ENCODE measurements around the gene TAGLN. TPM values are rescaled to one million over a fixed set of nuclear protein-coding genes. Genes with fewer than 3 reads are reported as not detected.
A peak's percentile ranks its signal among the peaks of the same experiment; 100 is the strongest.
"Not testable (repeated sequence)": the region's sequence is repeated elsewhere in the genome, so short reads cannot be mapped to it uniquely, and the experiment has no call there.

TAGLN gene
- total RNA-seq, 1 donor from 2014 or later: 122 TPM

DNA sequence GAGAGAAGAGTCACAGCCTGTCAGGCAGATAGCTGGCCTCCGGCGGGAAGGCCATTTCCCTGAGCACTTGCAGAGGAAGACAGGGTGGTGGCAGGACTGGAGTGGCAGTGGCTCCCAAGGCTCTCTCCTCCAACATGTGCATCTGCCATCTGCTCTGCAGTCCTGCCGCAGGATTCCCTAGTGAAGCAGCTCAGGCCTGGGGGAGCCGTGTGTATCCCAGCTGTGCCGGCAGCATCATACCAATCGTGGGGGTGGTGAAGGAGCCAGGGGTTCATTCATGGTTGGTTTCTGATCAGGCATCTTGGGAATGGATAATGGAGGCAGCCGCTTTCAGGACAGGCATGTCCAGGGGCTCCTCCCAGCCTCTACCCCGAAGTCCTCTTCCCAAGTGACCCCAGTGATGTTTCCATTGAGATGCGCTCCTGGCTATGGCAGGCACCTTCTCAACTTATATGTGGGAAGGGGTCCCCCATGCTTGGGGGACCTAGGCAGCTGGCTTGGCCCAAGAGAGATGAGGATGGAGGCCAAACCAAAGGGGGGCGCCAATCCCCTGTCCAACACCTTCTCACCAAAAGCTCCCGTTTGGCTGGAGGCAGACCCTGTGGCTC, 6.1 kb downstream of the TAGLN start:
- DNase-seq (ENCODE audit: missing footprints) (peak; percentile 46), ATAC-seq (no peak)
- intact Hi-C loops (cut with DNase I): loop anchor here (5.0 kb wide), 1 partner anchor 73 kb away; no protein-coding TSS in a partner anchor

DNA sequence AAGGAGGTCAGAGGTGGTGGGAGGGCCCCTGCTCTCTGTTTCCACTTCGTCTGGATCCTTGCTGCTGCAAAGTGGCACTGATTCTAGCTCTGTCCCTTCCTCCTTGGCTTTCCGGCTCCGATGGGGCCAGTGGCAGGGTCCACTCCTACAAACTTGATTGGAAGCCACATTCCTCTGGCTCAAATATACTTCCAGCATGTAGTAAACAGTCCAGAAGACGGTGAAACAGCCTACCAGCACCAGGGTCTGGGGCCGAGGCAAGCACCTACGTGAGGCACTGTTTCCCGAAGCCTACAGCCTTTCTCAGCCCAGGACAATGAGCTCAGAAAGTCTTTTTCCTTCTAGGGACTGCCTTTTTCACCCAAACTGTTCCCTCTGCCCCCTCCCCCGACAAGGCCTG, 6.9 kb downstream of the TAGLN start:
- not testable (repeated sequence) for DNase-seq (ENCODE audit: missing footprints); ATAC-seq
- intact Hi-C loops (cut with DNase I): loop anchor here (5.0 kb wide), 1 partner anchor 74 kb away; no protein-coding TSS in a partner anchor

DNA sequence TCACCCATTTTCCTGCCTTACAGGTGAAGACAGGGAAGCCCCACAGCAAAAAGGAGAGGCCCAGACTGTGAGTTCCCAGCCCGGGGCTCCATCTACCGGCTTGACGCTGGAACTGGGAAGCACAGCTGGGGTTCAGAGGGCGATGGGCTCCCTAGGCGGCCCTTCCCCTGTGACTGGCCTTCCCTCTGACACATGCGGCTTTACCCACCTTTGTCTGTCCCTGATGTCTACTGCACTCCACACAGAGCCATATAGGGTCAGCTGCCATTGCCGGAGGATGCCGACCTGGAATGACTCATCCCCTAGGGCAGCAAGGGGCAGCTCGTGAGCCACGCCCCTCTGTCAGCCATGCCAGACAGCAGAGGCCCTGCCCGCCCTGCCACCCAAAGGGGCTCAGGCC, 7.7 kb downstream of the TAGLN start:
- intact Hi-C loops (cut with DNase I): loop anchor here (5.0 kb wide), 1 partner anchor 75 kb away; no protein-coding TSS in a partner anchor
- peak; percentile 10 for ATAC-seq
- not testable (repeated sequence) for DNase-seq (ENCODE audit: missing footprints)

DNA sequence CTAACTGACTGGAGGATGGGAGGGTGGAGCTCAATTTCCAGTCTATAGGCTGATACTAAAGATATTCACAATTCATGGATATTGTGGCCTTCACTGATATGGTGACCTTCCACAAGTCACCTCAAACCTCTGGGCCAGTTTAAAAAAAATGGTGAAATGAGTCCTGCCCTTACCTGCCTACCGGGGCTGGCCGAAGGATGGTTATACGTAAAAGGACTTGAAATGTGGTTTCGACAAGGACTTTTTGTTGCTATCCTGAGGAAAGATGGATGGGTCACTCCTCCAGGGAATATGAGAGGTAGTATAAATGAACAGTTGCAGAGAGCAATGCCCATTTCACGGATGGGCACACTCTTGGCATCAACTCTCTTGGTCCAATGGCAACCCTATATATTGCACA, 8.3 kb downstream of the TAGLN start:
- not testable (repeated sequence) for ATAC-seq; DNase-seq (ENCODE audit: missing footprints)
- intact Hi-C loops (cut with DNase I): loop anchor here (5.0 kb wide), 1 partner anchor 75 kb away; no protein-coding TSS in a partner anchor

DNA sequence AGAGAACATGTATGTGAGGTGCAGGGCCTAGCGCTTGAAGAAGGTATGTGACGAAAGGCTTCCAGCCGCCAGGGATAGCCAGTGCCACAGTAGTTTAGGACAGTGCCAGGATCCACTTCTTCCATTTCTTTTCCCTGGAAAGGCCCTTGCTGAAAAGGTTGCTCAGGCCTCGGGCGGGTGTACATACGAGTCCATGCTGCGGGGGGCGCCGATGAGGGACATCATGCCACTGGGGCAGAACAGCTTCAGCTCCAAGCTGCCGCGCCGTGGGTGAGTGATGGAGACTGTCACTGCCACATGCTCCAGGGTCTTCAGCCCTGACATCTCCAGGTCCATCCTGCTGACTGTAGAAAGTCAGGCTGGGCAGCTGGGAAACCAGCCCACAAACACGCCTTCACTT, 9.5 kb downstream of the TAGLN start:
- not testable (repeated sequence) for DNase-seq (ENCODE audit: missing footprints); ATAC-seq
- intact Hi-C loops (cut with DNase I): loop anchor here (5.0 kb wide), 1 partner anchor 76 kb away; no protein-coding TSS in a partner anchor

DNA sequence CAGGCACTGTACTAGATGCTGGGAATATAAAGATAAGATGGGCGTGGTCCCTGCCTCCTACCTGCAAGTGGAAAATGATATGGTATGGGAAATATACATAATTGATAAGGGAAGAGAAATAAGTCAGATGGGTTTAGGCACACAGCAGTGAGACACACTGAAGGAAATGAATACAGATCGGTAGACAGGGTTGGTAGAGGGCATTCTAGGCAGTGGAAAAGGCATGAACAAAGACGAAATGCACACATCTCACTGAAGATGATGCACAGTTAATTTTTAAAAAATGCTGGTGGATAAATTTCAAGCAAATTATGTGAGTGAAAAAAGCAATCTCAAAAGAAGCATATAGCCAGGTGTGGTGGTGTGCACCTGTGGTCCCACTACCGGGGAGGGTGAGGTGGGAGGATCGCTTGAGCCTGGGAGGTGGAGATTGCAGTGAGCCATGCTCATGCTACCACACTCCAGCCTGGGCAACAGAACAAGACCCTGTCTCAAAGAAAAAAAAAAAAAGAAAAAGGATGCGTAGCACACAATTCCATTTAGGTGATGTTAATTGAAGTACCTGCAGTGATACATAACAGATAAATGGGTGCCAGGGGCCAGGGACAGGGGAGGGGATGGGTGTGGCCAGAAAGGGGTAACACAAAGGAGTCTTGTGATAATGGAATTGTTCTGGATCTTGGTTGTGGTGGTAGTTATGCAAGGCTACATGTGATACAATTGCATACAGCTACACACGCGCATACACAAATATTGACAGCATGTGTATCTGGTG, 10.4 kb downstream of the TAGLN start:
- not testable (repeated sequence) for ATAC-seq; DNase-seq (ENCODE audit: missing footprints)
- intact Hi-C loops (cut with DNase I): loop anchor here (5.0 kb wide), 1 partner anchor 77 kb away; no protein-coding TSS in a partner anchor

DNA sequence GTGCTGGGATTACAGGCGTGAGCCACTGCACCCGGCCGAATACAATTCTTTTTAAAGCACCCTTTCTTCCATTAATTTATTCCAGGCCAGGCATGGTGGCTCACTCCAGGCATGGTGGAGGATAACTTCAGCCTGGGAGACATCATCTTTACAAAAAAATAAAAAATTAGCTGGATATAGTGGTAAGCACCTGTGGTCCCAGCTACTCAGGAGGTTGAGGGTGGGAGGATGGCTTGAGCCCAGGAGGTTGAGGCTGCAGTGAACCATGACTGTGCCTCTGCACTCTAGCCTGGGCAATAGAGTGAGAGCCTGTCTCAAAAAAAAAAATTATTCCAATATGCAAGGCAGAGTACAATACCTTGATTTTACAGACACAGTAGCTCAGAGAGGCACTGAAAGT, 11.4 kb downstream of the TAGLN start:
- intact Hi-C loops (cut with DNase I): no loop called here
- DNase-seq (ENCODE audit: missing footprints) (no peak), ATAC-seq (no peak)

DNA sequence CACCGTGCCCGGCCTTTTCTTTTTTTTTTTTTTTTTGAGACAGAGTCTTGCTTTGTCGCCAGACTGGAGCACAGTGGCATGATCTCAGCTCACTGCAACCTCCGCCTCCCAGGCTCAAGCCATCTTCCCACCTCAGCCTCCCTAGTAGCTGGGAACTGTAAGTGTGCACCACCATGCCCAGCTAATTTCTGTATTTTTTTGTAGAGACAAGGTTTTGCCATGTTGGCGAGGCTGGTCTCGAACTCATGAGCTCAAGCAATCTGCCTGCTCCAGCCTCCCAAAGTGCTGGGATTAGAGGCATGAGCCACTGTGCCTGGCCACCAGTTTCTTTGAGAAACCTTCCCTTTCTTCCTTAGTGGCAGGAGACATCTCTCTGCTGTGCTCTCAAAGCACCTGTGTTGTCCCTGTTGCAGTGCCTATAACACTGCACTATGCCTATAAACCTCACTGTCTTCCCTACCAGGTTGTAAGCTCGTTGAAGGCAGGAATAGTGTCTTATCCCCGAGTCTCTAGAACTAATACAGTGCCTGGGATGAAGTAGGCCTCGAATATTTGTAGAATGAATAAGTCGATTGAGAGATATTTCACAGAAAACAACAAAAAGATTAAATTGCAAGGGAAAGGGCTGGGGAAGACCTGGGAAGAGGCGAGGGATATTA, 13.7 kb downstream of the TAGLN start:
- ATAC-seq (no peak), DNase-seq (ENCODE audit: missing footprints) (no peak)
- intact Hi-C loops (cut with DNase I): no loop called here

DNA sequence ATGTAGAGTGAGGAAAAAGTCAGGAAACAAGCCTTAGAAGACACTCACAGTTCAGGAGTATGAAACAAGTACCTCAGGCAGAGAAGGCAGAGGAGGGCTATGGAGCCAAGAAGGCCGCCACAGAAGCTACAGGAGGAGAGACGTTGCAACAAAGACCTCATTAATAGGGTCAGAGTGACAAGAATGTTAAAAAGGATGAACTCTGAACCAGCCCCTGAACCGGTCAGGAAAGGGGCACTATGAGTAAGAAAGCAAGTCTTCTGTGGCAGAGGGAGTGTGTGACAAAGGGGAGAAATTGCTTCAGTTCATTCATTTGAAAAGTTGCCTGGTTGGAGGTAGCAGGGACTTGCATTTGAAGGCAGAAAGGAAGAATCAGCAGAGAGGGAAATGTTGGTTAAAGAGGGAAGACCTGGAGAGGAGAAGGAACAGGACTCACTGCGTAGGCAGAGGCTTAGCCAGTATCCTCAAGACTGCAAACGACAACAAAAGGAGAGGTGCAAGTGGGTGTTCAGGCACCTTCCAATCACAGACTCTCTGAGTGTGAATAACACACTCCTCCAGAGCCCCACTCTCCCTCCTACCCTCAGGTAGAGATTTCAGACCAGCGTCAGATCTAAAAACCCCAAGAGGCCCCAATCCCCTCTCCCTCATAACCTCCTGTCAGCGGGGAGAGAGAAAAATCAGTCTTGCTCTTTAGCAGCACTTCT, 15.4 kb downstream of the TAGLN start:
- ATAC-seq (no peak), DNase-seq (ENCODE audit: missing footprints) (no peak)
- intact Hi-C loops (cut with DNase I): no loop called here

DNA sequence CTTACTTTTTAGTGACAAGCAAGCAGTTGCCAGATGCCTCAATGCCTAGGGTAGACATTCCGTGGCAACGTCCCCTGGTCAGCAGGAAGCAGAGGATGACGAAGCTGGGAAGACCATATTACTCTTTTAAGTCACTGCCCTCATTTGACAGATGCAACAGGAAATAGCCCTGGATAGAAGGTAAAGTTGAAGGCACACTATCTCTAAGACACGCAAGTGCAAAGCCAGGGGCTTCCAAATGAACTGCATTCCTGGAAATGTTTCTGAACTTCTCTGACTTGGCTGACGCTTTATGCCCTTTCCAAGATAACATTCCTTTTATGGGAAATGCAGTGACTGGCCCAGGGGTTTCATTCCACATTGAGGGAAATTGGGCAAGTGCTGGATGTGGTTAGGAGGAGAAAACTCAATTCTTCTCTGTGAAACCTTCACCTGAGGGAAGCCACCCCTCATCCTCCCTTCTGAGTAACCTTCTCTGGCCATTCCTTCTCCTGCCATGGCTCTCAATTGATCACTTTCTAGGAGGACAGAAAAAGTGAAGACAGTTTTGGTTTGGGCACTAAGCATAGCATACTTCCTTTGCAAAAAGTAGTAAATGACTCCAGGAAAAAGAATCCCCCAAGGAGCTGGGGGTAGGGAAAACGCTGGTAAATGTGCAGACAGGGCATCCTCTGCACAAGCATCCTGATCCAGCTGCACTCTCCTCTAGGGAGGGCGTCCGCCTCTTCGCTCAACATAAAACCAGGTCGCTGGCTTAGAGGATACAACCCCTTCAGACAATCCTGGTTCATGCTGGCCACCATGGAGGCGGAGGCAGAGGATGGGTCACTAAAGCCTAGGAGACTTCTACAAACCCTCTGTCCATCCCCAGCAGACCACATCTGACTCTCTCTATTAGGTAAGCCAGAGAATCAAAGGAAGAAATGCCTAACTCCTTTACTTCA, 18.2 kb downstream of the TAGLN start:
- no peak for ATAC-seq
- DNase-seq (ENCODE audit: missing footprints): no peak
- intact Hi-C loops (cut with DNase I): loop anchor here (2.0 kb wide), 1 partner anchor 19 kb away; the partner anchor contains the start of gene TAGLN

DNA sequence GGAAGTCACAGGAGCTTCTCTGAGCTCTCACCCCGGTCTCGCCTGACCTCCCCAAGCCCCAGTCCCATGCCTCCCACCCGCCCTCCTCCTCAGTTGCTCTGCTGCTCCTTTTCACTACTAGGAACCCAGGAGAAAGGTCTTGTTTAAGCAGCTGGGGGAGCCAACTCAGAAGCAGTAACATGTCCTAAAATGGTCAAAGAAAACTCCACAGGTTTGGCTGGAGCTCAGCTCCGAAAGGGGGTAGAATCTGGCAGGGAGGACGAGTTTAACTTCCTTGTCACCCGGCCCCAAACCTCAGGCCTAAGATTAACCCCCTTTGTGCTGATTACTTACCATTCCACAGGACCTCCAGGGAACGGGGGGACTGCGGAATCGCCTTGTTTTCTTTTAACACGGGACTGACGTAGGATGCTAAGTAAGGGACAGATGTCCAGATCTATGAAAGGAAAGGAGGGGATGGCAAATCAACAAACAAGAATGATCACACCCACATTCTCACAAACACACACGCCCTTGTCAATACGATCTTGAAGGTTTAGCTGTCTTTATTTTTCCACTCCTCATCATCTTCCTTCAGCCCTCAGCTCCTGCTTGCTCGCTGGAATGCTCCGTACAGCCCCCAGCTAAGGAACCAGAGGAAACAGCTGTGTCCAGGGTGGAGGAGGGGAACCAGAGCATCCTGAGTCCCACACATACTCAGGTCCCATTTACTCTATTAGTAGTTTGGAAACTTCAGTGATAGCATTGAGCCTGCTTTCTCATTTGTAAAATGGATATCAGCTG, 19.2 kb downstream of the TAGLN start:
- intact Hi-C loops (cut with DNase I): loop anchor here (2.0 kb wide), 1 partner anchor 20 kb away; the partner anchor contains the start of gene TAGLN
- ATAC-seq: peak; percentile 21
- DNase-seq (ENCODE audit: missing footprints): no peak

DNA sequence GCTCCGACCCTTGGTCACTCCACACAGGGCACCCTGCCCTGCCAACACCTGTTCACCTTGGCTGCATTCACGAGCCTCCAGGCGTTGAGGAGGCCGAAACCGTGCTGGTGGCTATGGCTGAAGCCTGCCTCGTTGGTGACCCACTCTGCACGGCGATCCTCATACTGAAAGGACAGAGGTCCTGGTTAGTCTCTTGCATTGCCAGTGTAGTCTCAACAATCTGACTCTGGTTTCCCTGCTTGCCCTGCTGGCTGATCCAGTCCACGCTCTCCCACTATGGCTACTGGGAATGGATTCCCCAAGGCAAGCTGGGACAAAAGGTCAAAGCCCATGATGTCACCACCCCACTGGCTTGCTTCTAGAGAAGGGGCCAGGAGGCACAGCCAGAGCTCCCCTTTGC, 19.8 kb downstream of the TAGLN start:
- intact Hi-C loops (cut with DNase I): loop anchor here (2.0 kb wide), 1 partner anchor 20 kb away; the partner anchor contains the start of gene TAGLN
- no peak for DNase-seq (ENCODE audit: missing footprints)
- ATAC-seq: no peak

DNA sequence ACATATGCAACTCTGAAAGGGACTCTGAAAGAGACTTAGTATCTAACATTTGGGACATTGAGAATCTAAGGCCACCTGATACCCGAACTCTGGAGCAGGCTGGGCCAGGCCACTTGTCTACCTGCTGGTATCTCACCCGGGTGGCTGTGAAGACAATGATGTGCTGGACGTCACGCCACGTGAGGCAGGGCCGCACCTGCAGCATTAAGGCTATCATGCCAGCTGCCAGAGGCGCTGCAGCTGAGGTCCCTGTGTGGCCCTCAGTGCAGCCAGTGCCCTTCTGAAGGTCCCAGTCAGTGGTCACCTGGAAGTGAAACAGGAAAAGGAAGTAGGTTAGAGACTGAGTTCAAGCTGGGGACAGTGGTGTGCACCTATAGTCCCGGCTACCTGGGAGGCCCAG, 20.3 kb downstream of the TAGLN start:
- DNase-seq (ENCODE audit: missing footprints): no peak
- no peak for ATAC-seq
- intact Hi-C loops (cut with DNase I): loop anchor here (2.0 kb wide), 1 partner anchor 21 kb away; the partner anchor contains the start of gene TAGLN

DNA sequence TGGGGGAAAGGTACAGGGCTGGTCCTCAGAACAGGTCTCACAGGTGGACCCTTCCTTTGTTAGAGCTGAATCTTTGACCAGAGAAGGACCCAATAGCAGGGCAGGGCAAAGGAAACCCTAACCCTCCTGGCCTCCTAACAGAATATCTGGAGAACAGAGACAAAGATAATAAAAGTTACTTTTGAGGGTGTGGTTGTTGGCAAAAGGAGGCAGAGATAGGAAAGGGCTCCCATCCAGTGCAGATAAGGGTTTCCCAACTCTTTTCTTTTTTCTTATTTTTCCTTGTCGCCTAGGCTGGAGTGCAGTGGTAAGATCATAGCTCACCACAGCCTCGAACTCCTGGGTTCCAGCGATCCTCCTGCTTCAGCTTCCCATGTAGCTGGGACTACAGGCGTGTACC, 20.8 kb downstream of the TAGLN start:
- DNase-seq (ENCODE audit: missing footprints) (no peak), ATAC-seq (no peak)
- intact Hi-C loops (cut with DNase I): loop anchor here (2.0 kb wide), 2 partner anchors 21 to 41 kb away; partner anchors contain the start of genes SIDT2 and TAGLN

DNA sequence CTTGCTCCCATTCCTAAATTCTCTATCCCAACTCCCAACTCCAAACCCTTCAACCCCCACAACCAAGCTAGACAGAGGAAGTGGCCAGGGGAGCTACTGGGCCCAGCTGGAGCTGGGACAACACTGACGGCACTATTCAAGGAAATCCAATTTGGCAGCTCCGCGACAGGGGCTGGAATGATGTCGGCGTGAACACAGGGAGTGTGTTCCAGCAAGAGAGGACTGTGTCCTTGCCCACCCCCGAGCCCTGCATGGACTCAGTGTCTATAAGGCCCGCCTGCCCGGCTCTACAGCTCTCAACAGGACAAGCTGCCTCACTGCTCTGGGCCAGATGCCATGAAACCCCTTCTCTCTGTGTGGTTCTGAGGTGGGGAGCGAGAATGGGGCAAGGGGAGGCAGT, 21.4 kb downstream of the TAGLN start:
- ATAC-seq (peak; percentile 79), DNase-seq (ENCODE audit: missing footprints) (peak; percentile 90)
- intact Hi-C loops (cut with DNase I): loop anchor here (2.0 kb wide), 1 partner anchor 42 kb away; the partner anchor contains the start of gene SIDT2

DNA sequence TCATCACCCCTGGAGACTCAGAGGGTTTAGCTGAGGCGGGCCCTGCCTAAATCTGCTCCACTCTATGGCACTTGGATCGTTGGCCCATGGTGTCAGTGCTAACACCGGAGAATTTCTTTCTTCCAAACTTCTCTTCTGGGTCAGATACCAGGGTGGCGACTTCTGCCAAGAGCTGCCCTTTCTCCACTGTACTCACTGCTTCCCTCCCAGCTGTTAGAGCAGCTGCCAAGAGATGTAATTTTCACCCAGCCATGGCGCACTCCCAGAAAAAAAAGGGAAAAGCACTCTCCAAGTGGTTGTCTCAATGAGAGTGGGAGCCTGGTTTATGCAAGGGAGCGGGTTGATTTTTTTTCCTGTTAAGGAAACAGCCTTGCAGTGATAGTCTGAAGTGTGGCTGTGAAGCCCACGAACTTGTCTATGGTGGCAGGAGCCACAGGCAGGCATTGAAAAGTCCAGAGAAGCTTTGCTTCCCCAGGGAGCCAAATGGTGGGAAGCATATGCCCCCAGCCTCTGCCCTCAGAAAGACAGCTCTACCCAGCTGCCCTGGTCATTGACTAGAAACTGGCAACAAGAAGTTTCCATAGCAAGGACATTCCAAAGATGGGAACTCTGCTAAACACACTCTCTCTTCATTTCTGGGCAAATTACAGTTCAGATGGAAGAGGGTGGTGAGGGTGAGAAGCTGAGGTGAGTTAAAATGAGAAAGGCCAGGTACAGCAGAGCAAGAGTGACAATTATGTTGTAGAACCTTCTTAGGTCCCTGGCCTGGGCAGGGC, 22.0 kb downstream of the TAGLN start:
- peak; percentile 49 for ATAC-seq
- no peak for DNase-seq (ENCODE audit: missing footprints)

More for the DNA sequence above, 22.0 kb downstream of the TAGLN start:
- intact Hi-C loops (cut with DNase I): loop anchor here (1.0 to 2.0 kb wide), 2 partner anchors 42 to 77 kb away; partner anchors contain the start of genes PAFAH1B2 and SIDT2
